ENCODE measurements around the gene RALGPS1. TPM values are rescaled to one million over a fixed set of nuclear protein-coding genes. Genes with fewer than 3 reads are reported as not detected.

Gene RALGPS1
- total RNA-seq, 2 experiments from 2014 or later, result 14.1 to 14.4 TPM

DNA sequence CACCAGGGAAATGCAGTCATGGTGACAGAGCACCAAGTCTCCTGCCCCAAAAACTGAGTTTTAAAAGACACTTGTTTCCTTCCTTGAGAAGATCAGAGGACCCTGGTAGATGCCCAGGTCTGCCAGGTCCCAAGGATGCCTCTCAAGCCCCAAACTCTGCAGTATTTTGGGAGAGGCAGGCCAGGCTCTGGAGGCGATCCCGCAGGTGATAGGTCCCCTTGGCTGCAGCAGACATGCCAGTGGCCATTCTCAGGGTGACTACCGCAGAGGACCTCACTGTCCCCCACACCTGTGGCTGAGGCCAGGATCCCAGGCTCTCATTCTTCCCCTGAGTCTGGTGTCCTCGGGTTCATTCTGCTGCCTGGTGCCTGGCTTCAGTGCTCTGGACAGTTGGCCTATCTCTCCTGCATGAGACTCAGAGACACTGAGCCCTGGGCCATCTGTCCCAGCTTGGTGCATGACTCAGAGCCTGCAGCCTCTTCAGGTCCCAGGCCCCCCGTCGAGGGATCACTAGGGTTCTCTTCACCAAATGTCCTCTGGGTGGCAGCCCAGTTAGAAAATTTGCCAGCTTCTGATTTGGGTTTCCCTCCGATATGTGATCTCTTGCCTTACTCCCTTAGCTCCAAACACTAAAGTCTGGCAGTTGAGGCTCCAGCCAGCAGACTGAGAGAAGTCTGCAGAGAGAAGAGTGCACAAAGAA, 290.3 kb downstream of the RALGPS1 start:
- Histone ChIP-seq H3K4me3 (ENCODE audit: low read depth, low read length, poor library complexity, severe bottlenecking) (no peak overlapping the region), H3K4me1 (ENCODE audit: insufficient read depth, low read length, poor library complexity, severe bottlenecking) (no peaks in the 10 kb centered on the region), H3K79me2 (ENCODE audit: insufficient read depth, low read depth, low read length) (no peaks in the 10 kb centered on the region), H3K27ac (ENCODE audit: low read depth, low read length, poor library complexity, severe bottlenecking) (no peak overlapping the region), H2AFZ (ENCODE audit: low read length) (no peak overlapping the region), H3K9me3 (ENCODE audit: low read length) (no peaks in the 10 kb centered on the region), H4K20me1 (ENCODE audit: insufficient read depth, low read length) (no peaks in the 10 kb centered on the region), H3K9me2 (ENCODE audit: insufficient read depth, low read length) (no peaks in the 10 kb centered on the region), H3K4me2 (ENCODE audit: low read length) (no peak overlapping the region), H3K36me3 (ENCODE audit: insufficient read depth, low read length) (no peaks in the 10 kb centered on the region)
- peak; percentile 35 for DNase-seq (ENCODE audit: low spot score)
- CTCF ChIA-PET (ENCODE audit: unreplicated experiment), result no interaction called here
- no TSS peak for BruUV-seq (replicated peaks)
- POLR2A ChIA-PET, result no interaction called here
- TF ChIP-seq, protein P1, sequence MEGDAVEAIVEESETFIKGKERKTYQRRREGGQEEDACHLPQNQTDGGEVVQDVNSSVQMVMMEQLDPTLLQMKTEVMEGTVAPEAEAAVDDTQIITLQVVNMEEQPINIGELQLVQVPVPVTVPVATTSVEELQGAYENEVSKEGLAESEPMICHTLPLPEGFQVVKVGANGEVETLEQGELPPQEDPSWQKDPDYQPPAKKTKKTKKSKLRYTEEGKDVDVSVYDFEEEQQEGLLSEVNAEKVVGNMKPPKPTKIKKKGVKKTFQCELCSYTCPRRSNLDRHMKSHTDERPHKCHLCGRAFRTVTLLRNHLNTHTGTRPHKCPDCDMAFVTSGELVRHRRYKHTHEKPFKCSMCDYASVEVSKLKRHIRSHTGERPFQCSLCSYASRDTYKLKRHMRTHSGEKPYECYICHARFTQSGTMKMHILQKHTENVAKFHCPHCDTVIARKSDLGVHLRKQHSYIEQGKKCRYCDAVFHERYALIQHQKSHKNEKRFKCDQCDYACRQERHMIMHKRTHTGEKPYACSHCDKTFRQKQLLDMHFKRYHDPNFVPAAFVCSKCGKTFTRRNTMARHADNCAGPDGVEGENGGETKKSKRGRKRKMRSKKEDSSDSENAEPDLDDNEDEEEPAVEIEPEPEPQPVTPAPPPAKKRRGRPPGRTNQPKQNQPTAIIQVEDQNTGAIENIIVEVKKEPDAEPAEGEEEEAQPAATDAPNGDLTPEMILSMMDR (conservative IDR thresholded peaks at IDR 0.05; ENCODE audit: low read length), result peak; percentile 66
- no peak for TF ChIP-seq EZH2phosphoT487 (IDR thresholded peaks at IDR 0.05; ENCODE audit: borderline replicate concordance, low read depth, low read length)
- intact Hi-C loops (cut with micrococcal nuclease; ENCODE audit: unreplicated experiment), result no loop called here

DNA sequence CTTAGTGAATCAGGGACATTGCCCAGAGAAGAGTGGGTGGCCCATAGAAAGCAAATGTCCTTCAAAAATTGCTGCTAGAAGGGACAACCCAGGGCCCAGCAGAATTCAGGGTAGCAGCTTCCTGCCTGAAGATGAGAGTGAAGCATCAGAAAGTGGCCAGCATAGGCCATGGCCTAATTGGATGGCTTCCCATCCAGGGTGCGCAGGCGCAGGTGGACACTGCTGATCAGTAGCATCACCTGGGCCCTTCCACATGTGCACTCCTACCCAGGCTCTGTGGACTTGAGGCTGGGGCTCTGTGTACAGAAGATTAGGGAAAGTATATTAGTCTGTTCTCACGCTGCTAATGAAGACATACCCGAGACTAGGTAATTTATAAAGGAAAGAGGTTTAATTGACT, 291.4 kb downstream of the RALGPS1 start:
- no TSS peak for BruUV-seq (replicated peaks)
- DNase-seq (ENCODE audit: low spot score), result no peak
- no peaks in the 10 kb centered on the region for H3K4me1 ChIP-seq (ENCODE audit: insufficient read depth, low read length, poor library complexity, severe bottlenecking)
- H4K20me1 ChIP-seq (ENCODE audit: insufficient read depth, low read length), result no peaks in the 10 kb centered on the region
- CTCF ChIA-PET (ENCODE audit: unreplicated experiment), result no interaction called here
- TF ChIP-seq, protein P1 (conservative IDR thresholded peaks at IDR 0.05; ENCODE audit: low read length), result no peak
- TF ChIP-seq EZH2phosphoT487 (IDR thresholded peaks at IDR 0.05; ENCODE audit: borderline replicate concordance, low read depth, low read length), result no peak
- H2AFZ ChIP-seq (ENCODE audit: low read length), result no peak overlapping the region
- H3K9me2 ChIP-seq (ENCODE audit: insufficient read depth, low read length), result no peaks in the 10 kb centered on the region
- intact Hi-C loops (cut with micrococcal nuclease; ENCODE audit: unreplicated experiment), result no loop called here
- no peaks in the 10 kb centered on the region for H3K36me3 ChIP-seq (ENCODE audit: insufficient read depth, low read length)
- H3K9me3 ChIP-seq (ENCODE audit: low read length), result no peaks in the 10 kb centered on the region
- no peak overlapping the region for H3K27ac ChIP-seq (ENCODE audit: low read depth, low read length, poor library complexity, severe bottlenecking)
- POLR2A ChIA-PET, result no interaction called here
- no peak overlapping the region for H3K4me3 ChIP-seq (ENCODE audit: low read depth, low read length, poor library complexity, severe bottlenecking)
- H3K4me2 ChIP-seq (ENCODE audit: low read length), result no peak overlapping the region
- H3K79me2 ChIP-seq (ENCODE audit: insufficient read depth, low read depth, low read length), result no peaks in the 10 kb centered on the region

DNA sequence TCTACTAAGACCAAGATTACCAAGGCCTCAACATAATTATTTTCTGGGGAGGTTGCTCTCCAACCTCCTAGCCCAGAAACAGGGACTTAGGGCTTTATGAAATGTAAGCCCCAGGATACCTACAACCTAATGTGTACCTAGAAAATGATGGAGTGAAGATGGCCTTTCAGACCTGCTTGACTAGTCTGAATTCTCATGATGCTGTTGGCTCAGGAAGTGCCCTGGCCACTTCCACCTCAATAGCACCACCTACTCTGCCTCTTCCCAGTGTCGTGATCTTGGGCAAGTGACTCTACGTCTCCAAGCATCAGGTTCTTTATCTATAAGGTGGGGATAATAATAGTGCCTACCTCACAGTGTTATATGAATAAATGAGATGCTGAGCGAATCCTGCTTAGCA, 292.1 kb downstream of the RALGPS1 start:
- Histone ChIP-seq H4K20me1 (ENCODE audit: insufficient read depth, low read length) (no peaks in the 10 kb centered on the region), H3K27ac (ENCODE audit: low read depth, low read length, poor library complexity, severe bottlenecking) (no peak overlapping the region), H3K9me3 (ENCODE audit: low read length) (no peaks in the 10 kb centered on the region), H3K4me1 (ENCODE audit: insufficient read depth, low read length, poor library complexity, severe bottlenecking) (no peaks in the 10 kb centered on the region), H3K36me3 (ENCODE audit: insufficient read depth, low read length) (no peaks in the 10 kb centered on the region), H2AFZ (ENCODE audit: low read length) (no peak overlapping the region), H3K4me3 (ENCODE audit: low read depth, low read length, poor library complexity, severe bottlenecking) (no peak overlapping the region), H3K9me2 (ENCODE audit: insufficient read depth, low read length) (no peaks in the 10 kb centered on the region), H3K79me2 (ENCODE audit: insufficient read depth, low read depth, low read length) (no peaks in the 10 kb centered on the region), H3K4me2 (ENCODE audit: low read length) (no peak overlapping the region)
- intact Hi-C loops (cut with micrococcal nuclease; ENCODE audit: unreplicated experiment), result no loop called here
- ChIA-PET POLR2A (no interaction called here), CTCF (ENCODE audit: unreplicated experiment) (no interaction called here)
- DNase-seq (ENCODE audit: low spot score), result no peak
- BruUV-seq (replicated peaks), result no TSS peak
- TF ChIP-seq, protein P1 (conservative IDR thresholded peaks at IDR 0.05; ENCODE audit: low read length), result no peak
- no peak for TF ChIP-seq EZH2phosphoT487 (IDR thresholded peaks at IDR 0.05; ENCODE audit: borderline replicate concordance, low read depth, low read length)

Measured in OCI-LY7 (cell line).